HepG2 (cell line): ENCODE measurements around the gene CYB5D1. TPM values are rescaled to one million over a fixed set of nuclear protein-coding genes. Genes with fewer than 3 reads are reported as not detected.

Experiments used
- POLR2AphosphoS5 ChIP-seq: IDR thresholded peaks from 2 replicates; pipeline ENCODE4 v1.6.1; 2012; ENCODE audit warnings: low read depth, low read length
- polyA plus RNA-seq, 8 experiments: library from polyadenylated mRNA; depleted of rRNA in 3 of 8; stranded (reverse) in 7 of 8; unstranded in 1 of 8; fragments of >200 nt; fragmentation: Illumina TruSeq in 4 of 8; extraction: Trizol in 4 of 8; gene quantifications; 2 replicates each; pipeline versions ENCODE4 v1.2.1 to v1.2.3, GENCODE V29; 2011 to 2016; ENCODE audit warnings: low read depth in 4 of 8, missing spikeins in 1 of 8, mixed read lengths in 1 of 8; ENCODE audit not compliant: insufficient read depth in 1 of 8
- total RNA-seq, 5 experiments: library from RNA; depleted of rRNA; stranded (reverse); fragments of >200 nt; fragmentation: Illumina TruSeq; extraction: Trizol; gene quantifications; 2 replicates each; pipeline ENCODE4 v1.2.3, GENCODE V29; 2016; ENCODE audit warnings: low read depth in 1 of 5
- TF ChIP-seq, protein P1 (sequence below): sonication (generic); formaldehyde crosslinking; IDR thresholded peaks from one replicate; pipeline ENCODE4 v1.5.1; 2020; ENCODE audit warnings: mild to moderate bottlenecking, missing genetic modification reagents; ENCODE audit errors: not compliant biosample characterization

Gene CYB5D1
- total and polyA plus RNA-seq, 2 of the 13 experiments (the other 11 are each of a cell fraction or from before 2014, with no cell fraction given): 8.9 to 17.0 TPM

DNA sequence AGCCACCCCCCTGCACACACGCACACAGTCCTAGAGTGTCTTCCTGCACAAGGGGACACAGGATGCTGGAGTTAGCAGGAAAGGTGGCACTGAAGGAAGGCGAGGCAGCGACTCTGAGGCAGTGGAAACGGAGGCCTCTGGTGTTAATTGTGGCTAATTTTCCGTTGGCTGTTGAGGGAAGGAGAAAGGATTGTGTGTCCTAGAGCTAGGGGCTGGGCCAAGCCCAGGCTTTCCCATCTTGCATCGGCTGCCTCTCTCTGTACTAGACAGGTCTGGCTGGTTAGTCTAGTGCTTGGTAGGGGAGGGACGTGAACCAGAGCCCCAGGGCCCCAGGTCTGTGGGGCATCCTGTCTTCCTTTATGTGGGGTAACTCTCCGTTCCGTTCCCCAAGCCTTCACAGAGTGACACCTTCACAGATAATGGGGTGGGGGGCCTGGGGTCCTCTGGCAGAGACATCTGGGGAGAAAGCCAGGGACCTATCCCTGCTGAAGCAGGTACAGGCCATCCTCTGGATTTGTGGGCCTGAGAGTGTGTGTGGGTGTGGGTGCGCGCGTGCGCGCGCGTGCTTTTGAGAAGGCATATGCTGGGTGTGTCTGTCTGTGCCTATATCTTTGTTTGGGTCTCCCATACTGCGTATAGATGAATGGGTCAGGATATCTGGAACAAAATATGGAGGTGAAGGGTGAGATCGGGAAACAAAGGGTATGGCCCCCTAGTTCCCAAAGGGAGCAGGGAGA lies 30.5 kb downstream of the CYB5D1 start, which contains the start of gene CHD3 (continued):
- TF ChIP-seq, protein P1, sequence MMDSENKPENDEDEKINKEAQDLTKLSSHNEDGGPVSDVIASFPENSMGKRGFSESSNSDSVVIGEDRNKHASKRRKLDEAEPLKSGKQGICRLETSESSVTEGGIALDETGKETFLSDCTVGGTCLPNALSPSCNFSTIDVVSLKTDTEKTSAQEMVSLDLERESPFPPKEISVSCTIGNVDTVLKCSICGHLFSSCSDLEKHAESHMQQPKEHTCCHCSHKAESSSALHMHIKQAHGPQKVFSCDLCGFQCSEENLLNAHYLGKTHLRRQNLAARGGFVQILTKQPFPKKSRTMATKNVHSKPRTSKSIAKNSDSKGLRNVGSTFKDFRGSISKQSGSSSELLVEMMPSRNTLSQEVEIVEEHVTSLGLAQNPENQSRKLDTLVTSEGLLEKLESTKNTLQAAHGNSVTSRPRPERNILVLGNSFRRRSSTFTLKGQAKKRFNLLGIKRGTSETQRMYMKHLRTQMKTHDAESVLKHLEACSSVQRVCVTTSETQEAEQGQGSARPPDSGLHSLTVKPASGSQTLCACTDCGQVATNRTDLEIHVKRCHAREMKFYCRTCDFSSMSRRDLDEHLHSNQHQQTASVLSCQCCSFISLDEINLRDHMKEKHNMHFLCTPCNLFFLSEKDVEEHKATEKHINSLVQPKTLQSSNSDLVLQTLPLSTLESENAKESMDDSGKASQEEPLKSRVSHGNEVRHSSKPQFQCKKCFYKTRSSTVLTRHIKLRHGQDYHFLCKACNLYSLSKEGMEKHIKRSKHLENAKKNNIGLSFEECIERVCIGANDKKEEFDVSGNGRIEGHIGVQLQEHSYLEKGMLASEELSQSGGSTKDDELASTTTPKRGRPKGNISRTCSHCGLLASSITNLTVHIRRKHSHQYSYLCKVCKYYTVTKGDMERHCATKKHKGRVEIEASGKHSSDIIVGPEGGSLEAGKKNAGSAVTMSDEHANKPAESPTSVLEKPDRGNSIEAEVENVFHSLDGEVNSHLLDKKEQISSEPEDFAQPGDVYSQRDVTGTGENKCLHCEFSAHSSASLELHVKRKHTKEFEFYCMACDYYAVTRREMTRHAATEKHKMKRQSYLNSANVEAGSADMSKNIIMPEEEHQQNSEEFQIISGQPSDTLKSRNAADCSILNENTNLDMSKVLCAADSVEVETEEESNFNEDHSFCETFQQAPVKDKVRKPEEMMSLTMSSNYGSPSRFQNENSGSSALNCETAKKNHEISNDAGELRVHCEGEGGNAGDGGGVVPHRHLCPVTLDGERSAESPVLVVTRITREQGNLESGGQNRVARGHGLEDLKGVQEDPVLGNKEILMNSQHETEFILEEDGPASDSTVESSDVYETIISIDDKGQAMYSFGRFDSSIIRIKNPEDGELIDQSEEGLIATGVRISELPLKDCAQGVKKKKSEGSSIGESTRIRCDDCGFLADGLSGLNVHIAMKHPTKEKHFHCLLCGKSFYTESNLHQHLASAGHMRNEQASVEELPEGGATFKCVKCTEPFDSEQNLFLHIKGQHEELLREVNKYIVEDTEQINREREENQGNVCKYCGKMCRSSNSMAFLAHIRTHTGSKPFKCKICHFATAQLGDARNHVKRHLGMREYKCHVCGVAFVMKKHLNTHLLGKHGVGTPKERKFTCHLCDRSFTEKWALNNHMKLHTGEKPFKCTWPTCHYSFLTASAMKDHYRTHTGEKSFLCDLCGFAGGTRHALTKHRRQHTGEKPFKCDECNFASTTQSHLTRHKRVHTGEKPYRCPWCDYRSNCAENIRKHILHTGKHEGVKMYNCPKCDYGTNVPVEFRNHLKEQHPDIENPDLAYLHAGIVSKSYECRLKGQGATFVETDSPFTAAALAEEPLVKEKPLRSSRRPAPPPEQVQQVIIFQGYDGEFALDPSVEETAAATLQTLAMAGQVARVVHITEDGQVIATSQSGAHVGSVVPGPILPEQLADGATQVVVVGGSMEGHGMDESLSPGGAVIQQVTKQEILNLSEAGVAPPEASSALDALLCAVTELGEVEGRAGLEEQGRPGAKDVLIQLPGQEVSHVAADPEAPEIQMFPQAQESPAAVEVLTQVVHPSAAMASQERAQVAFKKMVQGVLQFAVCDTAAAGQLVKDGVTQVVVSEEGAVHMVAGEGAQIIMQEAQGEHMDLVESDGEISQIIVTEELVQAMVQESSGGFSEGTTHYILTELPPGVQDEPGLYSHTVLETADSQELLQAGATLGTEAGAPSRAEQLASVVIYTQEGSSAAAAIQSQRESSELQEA (CRISPR knock-in tag): no peak
- TF ChIP-seq POLR2AphosphoS5: no peak
